ENCODE data around the gene MTHFD1. TPM values are rescaled to one million over a fixed set of nuclear protein-coding genes. Genes with fewer than 3 reads are reported as not detected.

Gene MTHFD1
- total and polyA plus RNA-seq, 2 experiments from 2014 or later, result 37.8 to 63.6 TPM

- no peaks in the 10 kb centered on the region for H3K9me3 ChIP-seq (ENCODE audit: low read depth)
- H3K4me3 ChIP-seq, result no peak overlapping the region
- no peak for DNase-seq (ENCODE audit: low read depth in 1 of 2, low spot score in 1 of 2)
- no peak for TF ChIP-seq CTCF (IDR thresholded peaks at IDR 0.05; ENCODE audit: low read depth, low read length)
- H3K36me3 ChIP-seq, result peaks cover 14% of the 10 kb centered on the region
- no peak overlapping the region for H3K27ac ChIP-seq
- no peaks in the 10 kb centered on the region for H3K4me1 ChIP-seq (ENCODE audit: low read depth)
- H3K27me3 ChIP-seq, result no peaks in the 10 kb centered on the region
Measured at GRCh38 chr14:64411001-64411400, 22.8 kb downstream of the MTHFD1 start.

- H3K27me3 ChIP-seq, result no peaks in the 10 kb centered on the region
- no peaks in the 10 kb centered on the region for H3K4me1 ChIP-seq (ENCODE audit: low read depth)
- DNase-seq (ENCODE audit: low read depth in 1 of 2, low spot score in 1 of 2), result no peak
- H3K36me3 ChIP-seq, result peaks cover 17% of the 10 kb centered on the region
- H3K9me3 ChIP-seq (ENCODE audit: low read depth), result no peaks in the 10 kb centered on the region
- no peak overlapping the region for H3K27ac ChIP-seq
- no peak overlapping the region for H3K4me3 ChIP-seq
- TF ChIP-seq CTCF (IDR thresholded peaks at IDR 0.05; ENCODE audit: low read depth, low read length), result no peak
Measured at GRCh38 chr14:64412237-64412636, 24.1 kb downstream of the MTHFD1 start.

- Histone ChIP-seq H3K4me1 (ENCODE audit: low read depth) (no peaks in the 10 kb centered on the region), H3K4me3 (no peak overlapping the region), H3K27me3 (no peaks in the 10 kb centered on the region), H3K27ac (no peak overlapping the region), H3K36me3 (peaks cover 22% of the 10 kb centered on the region), H3K9me3 (ENCODE audit: low read depth) (no peaks in the 10 kb centered on the region)
- no peak for TF ChIP-seq CTCF (IDR thresholded peaks at IDR 0.05; ENCODE audit: low read depth, low read length)
- no peak for DNase-seq (ENCODE audit: low read depth in 1 of 2, low spot score in 1 of 2)
Measured at GRCh38 chr14:64416348-64416932, 28.3 kb downstream of the MTHFD1 start.

- no peaks in the 10 kb centered on the region for H3K9me3 ChIP-seq (ENCODE audit: low read depth)
- no peak for TF ChIP-seq CTCF (IDR thresholded peaks at IDR 0.05; ENCODE audit: low read depth, low read length)
- H3K4me1 ChIP-seq (ENCODE audit: low read depth), result no peaks in the 10 kb centered on the region
- peak in 1 of 2 donors; percentile 51 for DNase-seq (ENCODE audit: low read depth in 1 of 2, low spot score in 1 of 2)
- no peak overlapping the region for H3K4me3 ChIP-seq
- no peak overlapping the region for H3K27ac ChIP-seq
- H3K27me3 ChIP-seq, result no peaks in the 10 kb centered on the region
- H3K36me3 ChIP-seq, result peaks cover 22% of the 10 kb centered on the region
Measured at GRCh38 chr14:64417055-64417770, 29.1 kb downstream of the MTHFD1 start.

GRCh38 chr14:64417771-64418125, 29.6 kb downstream of the MTHFD1 start:
- Histone ChIP-seq H3K27ac (no peak overlapping the region), H3K9me3 (ENCODE audit: low read depth) (no peaks in the 10 kb centered on the region), H3K27me3 (no peaks in the 10 kb centered on the region), H3K4me3 (no peak overlapping the region), H3K4me1 (ENCODE audit: low read depth) (no peaks in the 10 kb centered on the region), H3K36me3 (peaks cover 21% of the 10 kb centered on the region)
- no peak for DNase-seq (ENCODE audit: low read depth in 1 of 2, low spot score in 1 of 2)
- no peak for TF ChIP-seq CTCF (IDR thresholded peaks at IDR 0.05; ENCODE audit: low read depth, low read length)
